Keratinocyte (primary cell): ENCODE data around the gene GLT1D1. TPM values are rescaled to one million over a fixed set of nuclear protein-coding genes. Genes with fewer than 3 reads are reported as not detected.

Experiments
- DNase-seq: peaks from one replicate; pipeline ENCODE4 v3.0.0-alpha.2; 2011; ENCODE audit warnings: low read depth, missing footprints, low spot score
- FAIRE-seq: peaks from 2 replicates; lab custom pipeline; 2011; peaks lifted over from hg19 to GRCh38; lab: Jason Lieb, UNC
- H2AFZ ChIP-seq: 2 replicates; pipeline ENCODE4 v1.6.0; 2012; ENCODE audit warnings: low read length, control low read depth, inconsistent platforms; ENCODE audit not compliant: control insufficient read depth
- H3K27ac ChIP-seq: 2 replicates; pipeline ENCODE4 v1.5.1; 2011; ENCODE audit warnings: low read length; ENCODE audit not compliant: control insufficient read depth, insufficient read depth
- H3K27me3 ChIP-seq: 3 replicates; pipeline ENCODE4 v1.6.0; 2011; ENCODE audit warnings: low read length; ENCODE audit not compliant: control insufficient read depth, insufficient read depth; ENCODE audit errors: extremely low read depth
- H3K36me3 ChIP-seq, 2 experiments: 2 replicates in 1 of 2; 3 replicates in 1 of 2; pipeline ENCODE4 v1.5.1; 2011; ENCODE audit warnings: low read length in 2 of 2, mild to moderate bottlenecking in 1 of 2; ENCODE audit not compliant: control insufficient read depth in 2 of 2, insufficient read depth in 2 of 2; ENCODE audit errors: extremely low read depth in 1 of 2
- H3K4me1 ChIP-seq: 3 replicates; pipeline ENCODE4 v1.5.1; 2011; ENCODE audit warnings: low read length; ENCODE audit not compliant: control insufficient read depth, insufficient read depth; ENCODE audit errors: extremely low read depth
- H3K4me2 ChIP-seq: 3 replicates; pipeline ENCODE4 v1.6.0; 2011; ENCODE audit warnings: low read depth, low read length; ENCODE audit not compliant: control insufficient read depth, insufficient read depth; ENCODE audit errors: extremely low read depth
- H3K4me3 ChIP-seq, 3 experiments: fragments of 200-600 bp in 1 of 3; sonication (generic) in 1 of 3; 2 replicates in 2 of 3; 3 replicates in 1 of 3; pipeline ENCODE4 v1.5.1; 2011 to 2016; ENCODE audit warnings: low read length in 3 of 3, mild to moderate bottlenecking in 3 of 3, control low read depth in 2 of 3, inconsistent platforms in 1 of 3, low read depth in 1 of 3, mixed read lengths in 1 of 3, mixed run types in 1 of 3, moderate library complexity in 1 of 3; ENCODE audit not compliant: control insufficient read depth in 2 of 3, insufficient read depth in 2 of 3; ENCODE audit errors: extremely low read depth in 1 of 3
- H3K79me2 ChIP-seq: 2 replicates; pipeline ENCODE4 v1.6.0; 2012; ENCODE audit warnings: low read length; ENCODE audit not compliant: control insufficient read depth, insufficient read depth
- H3K9ac ChIP-seq: 3 replicates; pipeline ENCODE4 v1.6.0; 2011; ENCODE audit warnings: low read length; ENCODE audit not compliant: control insufficient read depth, insufficient read depth; ENCODE audit errors: extremely low read depth
- H3K9me1 ChIP-seq: 3 replicates; pipeline ENCODE4 v1.6.0; 2011; ENCODE audit warnings: low read length; ENCODE audit not compliant: control insufficient read depth, insufficient read depth; ENCODE audit errors: extremely low read depth
- H3K9me3 ChIP-seq: 2 replicates; pipeline ENCODE4 v1.5.1; 2012; ENCODE audit warnings: low read depth, low read length; ENCODE audit not compliant: control insufficient read depth
- H4K20me1 ChIP-seq: 3 replicates; pipeline ENCODE4 v1.6.0; 2011; ENCODE audit warnings: low read length; ENCODE audit not compliant: control insufficient read depth, insufficient read depth; ENCODE audit errors: extremely low read depth
- EZH2 ChIP-seq: IDR thresholded peaks from one replicate; pipeline ENCODE4 v1.6.1; 2012; ENCODE audit warnings: inconsistent platforms, mild to moderate bottlenecking, low read length, moderate library complexity
- dilution Hi-C: fragments of 300-500 bp; cut with MboI; formaldehyde crosslinking; loops from one replicate; pipeline ENCODE4 v1.7.0; 2020; ENCODE audit warnings: low sequenced_read_pairs; ENCODE audit not compliant: extremely low pct_ligation_motif_present
- polyA plus RNA-seq, 5 experiments: library from polyadenylated mRNA; depleted of rRNA in 3 of 5; stranded (reverse) in 3 of 5; stranded (forward) in 1 of 5; unstranded in 1 of 5; fragments of >200 nt; gene quantifications; 1 replicate in 1 of 5; 2 replicates in 3 of 5; 3 replicates in 1 of 5; pipeline versions ENCODE4 v1.2.1 to v1.2.3, GENCODE V29; 2011 to 2012; ENCODE audit warnings: missing spikeins in 2 of 5, low read depth in 1 of 5, low replicate concordance in 1 of 5
- TF ChIP-seq, protein P1 (sequence below), 3 experiments: IDR thresholded peaks in 1 of 3; conservative IDR thresholded peaks in 1 of 3; optimal IDR thresholded peaks in 1 of 3; 2 replicates in 2 of 3; 3 replicates in 1 of 3; pipeline versions ENCODE3 to v1.5.1; 2011; ENCODE audit warnings: low read length in 3 of 3, mild to moderate bottlenecking in 3 of 3, moderate library complexity in 2 of 3, control low read depth in 1 of 3, inconsistent platforms in 1 of 3; ENCODE audit not compliant: insufficient read depth in 2 of 3; ENCODE audit errors: extremely low read depth in 1 of 3

The GLT1D1 gene
- polyA plus RNA-seq, 1 donor (not counting 4 experiments of a cell fraction or from before 2014, with no cell fraction given): not detected

DNA sequence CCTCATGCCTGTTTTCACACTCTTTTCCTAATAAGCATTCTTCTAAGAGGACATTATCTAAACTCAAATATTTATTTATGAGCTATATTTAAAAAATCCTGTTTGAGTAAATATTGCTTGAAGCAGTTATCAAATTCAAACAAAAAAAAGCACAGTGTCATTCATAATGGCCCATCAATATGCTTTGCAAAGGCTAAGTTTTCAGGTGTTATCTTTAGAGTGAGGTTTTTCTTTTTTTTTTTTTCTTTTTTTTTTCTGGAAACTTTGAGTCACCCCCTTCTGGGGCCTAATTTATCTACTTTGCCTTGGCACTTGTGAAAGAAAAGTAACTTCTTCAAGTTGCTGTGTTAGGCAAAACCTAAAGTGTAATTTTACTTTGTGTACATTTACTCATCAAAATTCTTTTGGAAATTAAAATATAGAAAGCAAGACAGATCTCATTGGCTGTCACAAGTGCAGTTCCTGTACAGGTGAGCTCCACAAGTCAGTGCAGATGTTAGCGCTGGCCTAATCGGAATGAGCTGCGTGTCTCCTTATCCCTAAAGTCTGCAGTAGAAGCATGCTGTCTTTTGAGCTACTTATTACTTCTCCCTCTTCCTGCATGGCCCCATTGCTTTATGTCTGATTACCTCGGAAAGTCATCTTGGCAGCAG lies 53.3 kb downstream of the GLT1D1 start:
- FAIRE-seq: no peak
- Histone ChIP-seq H3K36me3 (no peaks in the 10 kb centered on the region), H3K9me1 (no peaks in the 10 kb centered on the region), H2AFZ (no peak overlapping the region), H3K4me2 (no peak overlapping the region), H3K27ac (no peak overlapping the region), H3K4me1 (no peaks in the 10 kb centered on the region), H3K4me3 (no peak overlapping the region), H3K9ac (no peak overlapping the region), H3K79me2 (no peaks in the 10 kb centered on the region), H3K27me3 (no peaks in the 10 kb centered on the region), H3K9me3 (no peaks in the 10 kb centered on the region), H4K20me1 (no peaks in the 10 kb centered on the region)
- dilution Hi-C loops: no loop called here
- TF ChIP-seq, protein P1, sequence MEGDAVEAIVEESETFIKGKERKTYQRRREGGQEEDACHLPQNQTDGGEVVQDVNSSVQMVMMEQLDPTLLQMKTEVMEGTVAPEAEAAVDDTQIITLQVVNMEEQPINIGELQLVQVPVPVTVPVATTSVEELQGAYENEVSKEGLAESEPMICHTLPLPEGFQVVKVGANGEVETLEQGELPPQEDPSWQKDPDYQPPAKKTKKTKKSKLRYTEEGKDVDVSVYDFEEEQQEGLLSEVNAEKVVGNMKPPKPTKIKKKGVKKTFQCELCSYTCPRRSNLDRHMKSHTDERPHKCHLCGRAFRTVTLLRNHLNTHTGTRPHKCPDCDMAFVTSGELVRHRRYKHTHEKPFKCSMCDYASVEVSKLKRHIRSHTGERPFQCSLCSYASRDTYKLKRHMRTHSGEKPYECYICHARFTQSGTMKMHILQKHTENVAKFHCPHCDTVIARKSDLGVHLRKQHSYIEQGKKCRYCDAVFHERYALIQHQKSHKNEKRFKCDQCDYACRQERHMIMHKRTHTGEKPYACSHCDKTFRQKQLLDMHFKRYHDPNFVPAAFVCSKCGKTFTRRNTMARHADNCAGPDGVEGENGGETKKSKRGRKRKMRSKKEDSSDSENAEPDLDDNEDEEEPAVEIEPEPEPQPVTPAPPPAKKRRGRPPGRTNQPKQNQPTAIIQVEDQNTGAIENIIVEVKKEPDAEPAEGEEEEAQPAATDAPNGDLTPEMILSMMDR (optimal IDR thresholded peaks at IDR 0.05 in 1 of 3, IDR thresholded peaks at IDR 0.05 in 1 of 3, conservative IDR thresholded peaks at IDR 0.05 in 1 of 3; ENCODE audit: extremely low read depth in 1 of 3, insufficient read depth in 2 of 3, low read length in 3 of 3): no peak
- no peak for TF ChIP-seq EZH2
- no peak for DNase-seq

DNA sequence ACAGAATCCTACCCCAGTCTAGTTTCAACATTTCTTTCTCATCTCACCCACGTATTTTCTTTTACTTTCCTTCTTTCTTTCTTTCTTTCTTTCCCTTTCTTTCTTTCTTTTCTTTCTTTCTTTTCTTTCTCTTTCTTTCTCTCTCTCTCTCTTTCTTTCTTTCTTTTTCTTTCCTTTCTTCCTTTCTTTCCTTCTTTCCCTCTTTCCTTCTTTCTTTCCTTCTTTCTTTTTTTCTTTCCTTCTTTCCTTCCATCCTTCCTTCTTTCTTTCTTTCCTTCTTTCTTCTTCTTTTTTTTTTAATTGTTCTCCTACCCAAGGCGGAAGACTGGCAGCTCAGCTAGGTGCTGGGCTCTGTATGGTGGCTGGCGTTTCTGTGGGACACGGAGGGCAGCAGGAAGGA lies 55.0 kb downstream of the GLT1D1 start:
- dilution Hi-C loops: no loop called here
- H3K27me3 ChIP-seq: no peaks in the 10 kb centered on the region

More for the DNA sequence above, 55.0 kb downstream of the GLT1D1 start:
- Histone ChIP-seq H3K79me2 (no peaks in the 10 kb centered on the region), H2AFZ (no peak overlapping the region), H3K9me3 (no peaks in the 10 kb centered on the region), H3K4me3 (no peak overlapping the region), H3K36me3 (no peaks in the 10 kb centered on the region), H3K27ac (no peak overlapping the region), H4K20me1 (no peaks in the 10 kb centered on the region), H3K9ac (no peak overlapping the region), H3K4me2 (no peak overlapping the region), H3K9me1 (no peaks in the 10 kb centered on the region), H3K4me1 (no peaks in the 10 kb centered on the region)
- DNase-seq (no peak), FAIRE-seq (no peak)
- TF ChIP-seq, protein P1 (optimal IDR thresholded peaks at IDR 0.05 in 1 of 3, IDR thresholded peaks at IDR 0.05 in 1 of 3, conservative IDR thresholded peaks at IDR 0.05 in 1 of 3; ENCODE audit: extremely low read depth in 1 of 3, insufficient read depth in 2 of 3, low read length in 3 of 3): no peak
- TF ChIP-seq EZH2: no peak
